GM19463 (cell line): ENCODE results near the gene KLHL41.
A peak's percentile ranks its signal among the peaks of the same experiment; 100 is the strongest.
"Not testable (repeated sequence)": the region's sequence is repeated elsewhere in the genome, so short reads cannot be mapped to it uniquely, and the experiment has no call there.

Source experiments
- ATAC-seq: cut with Tn5 transposase; IDR thresholded peaks from one replicate; pipeline ENCODE4 v1.9.1; 2021; ENCODE audit warnings: mild to moderate bottlenecking, moderate library complexity; ENCODE audit not compliant: unreplicated experiment

The KLHL41 gene

DNA sequence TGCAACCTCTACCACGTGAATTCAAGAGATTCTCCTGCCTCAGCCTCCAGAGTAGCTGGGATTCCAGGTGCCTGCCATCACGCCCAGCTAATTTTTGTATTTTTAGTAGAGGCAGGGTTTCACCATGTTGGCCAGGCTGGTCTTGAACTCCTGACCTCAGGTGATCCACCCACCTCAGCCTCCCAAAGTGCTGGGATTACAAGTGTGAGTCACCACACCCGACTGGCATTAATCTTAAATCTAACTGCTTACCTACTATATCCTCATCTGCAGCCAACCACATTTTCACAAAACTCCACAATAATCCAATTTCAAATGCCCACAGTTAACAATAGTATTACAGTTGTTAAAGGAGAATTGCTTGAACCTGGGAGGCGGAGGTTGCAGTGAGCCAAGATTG, 61.2 kb downstream of the KLHL41 start:
- not testable (repeated sequence) for ATAC-seq

- no peak for ATAC-seq
Observed at GRCh38 chr2:169571571-169571970, 62.1 kb downstream of the KLHL41 start.

GRCh38 chr2:169572189-169572588, 62.7 kb downstream of the KLHL41 start:
- ATAC-seq = no peak

GRCh38 chr2:169572821-169573159, 63.3 kb downstream of the KLHL41 start:
- no peak for ATAC-seq

DNA sequence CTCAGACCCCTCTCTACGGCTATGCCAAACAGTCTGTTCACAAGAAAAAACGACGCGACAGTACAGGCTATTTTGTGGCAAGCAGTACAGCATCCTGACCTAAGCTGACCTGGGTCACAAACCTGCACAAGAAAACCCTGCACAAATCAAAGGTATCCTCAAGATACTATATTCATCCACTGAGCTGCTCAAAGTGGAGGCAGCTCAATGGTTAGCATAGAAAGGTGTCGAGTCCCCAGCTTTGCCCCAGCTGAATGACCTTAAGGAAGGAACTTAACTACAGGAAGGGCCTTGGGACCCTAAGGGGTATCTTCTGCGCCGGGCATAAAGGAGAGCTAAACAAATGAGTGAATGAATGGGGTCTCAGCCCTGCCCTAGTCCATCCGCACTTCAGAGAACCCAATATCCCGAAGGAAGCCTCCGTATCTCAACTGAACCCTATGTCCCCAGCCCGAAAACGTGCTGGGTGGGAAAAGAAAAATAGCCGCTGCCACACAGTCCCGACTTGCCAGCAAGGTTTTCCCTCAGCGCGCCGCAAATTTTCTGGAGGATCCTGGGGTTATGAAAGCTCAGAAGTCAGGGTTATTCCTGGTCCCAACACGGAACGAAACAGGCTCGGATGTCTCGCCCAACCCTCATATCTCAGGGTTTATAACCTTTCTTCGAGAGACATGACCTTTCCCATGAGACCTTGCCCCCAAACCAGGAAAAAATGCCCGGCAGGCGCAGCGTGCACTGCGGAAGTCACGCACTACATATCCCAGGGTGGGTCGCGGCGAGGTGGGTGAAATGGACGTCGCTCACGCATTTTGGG, 63.9 kb downstream of the KLHL41 start, which contains the start of gene FASTKD1:
Gene FASTKD1 (minus strand): TSS at position 706 of the 814 bp plus-strand sequence. CDS start 1,836 bp downstream, outside the sequence.
- ATAC-seq = peak; percentile 98

- ATAC-seq = no peak
Observed at GRCh38 chr2:169573974-169574299, 64.4 kb downstream of the KLHL41 start.

GRCh38 chr2:169574539-169574938, 65.0 kb downstream of the KLHL41 start:
- not testable (repeated sequence) for ATAC-seq

GRCh38 chr2:169575264-169575663, 65.8 kb downstream of the KLHL41 start:
- not testable (repeated sequence) for ATAC-seq
